Measurements from ENCODE around the gene LTA. TPM values are rescaled to one million over a fixed set of nuclear protein-coding genes. Genes with fewer than 3 reads are reported as not detected.

The LTA gene
- polyA plus RNA-seq, 1 experiment: not detected

DNA sequence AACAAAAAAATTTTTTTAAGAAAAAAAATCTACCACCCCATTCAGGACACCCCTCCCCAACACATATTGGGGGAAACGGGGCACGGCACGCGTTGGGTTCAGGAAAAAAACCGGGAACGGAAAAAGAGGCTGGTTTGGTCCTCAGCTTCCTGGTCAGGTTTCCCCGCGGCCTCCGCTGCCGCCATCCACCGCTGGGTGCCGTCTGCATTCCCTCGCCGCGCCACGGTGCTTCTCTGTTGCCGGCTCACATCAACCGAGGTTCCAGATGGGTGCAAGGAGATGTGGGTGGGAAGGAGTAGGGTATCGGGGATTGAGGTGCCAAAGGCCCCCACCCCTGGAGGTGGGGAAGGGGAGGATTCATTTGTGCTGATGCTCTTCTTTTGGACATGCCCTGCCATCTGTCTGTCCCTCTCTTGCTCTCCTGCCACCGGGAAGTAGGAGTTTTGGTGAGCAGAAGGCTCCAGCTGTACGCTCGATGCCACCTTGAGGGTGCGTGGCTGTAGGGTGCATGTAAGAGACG is 37.5 kb upstream of the LTA start:
- Histone ChIP-seq H3K4me3 (ENCODE audit: low read depth, low read length) (no peak overlapping the region), H3K27me3 (ENCODE audit: control insufficient read depth, insufficient read depth, low read length) (no peaks in the 10 kb centered on the region), H3K27ac (ENCODE audit: low read depth, low read length) (no peak overlapping the region), H3K9me3 (ENCODE audit: control insufficient read depth, insufficient read depth, low read length) (no peaks in the 10 kb centered on the region)
- POLR2A ChIA-PET: no interaction called here
- TF ChIP-seq, protein P1, sequence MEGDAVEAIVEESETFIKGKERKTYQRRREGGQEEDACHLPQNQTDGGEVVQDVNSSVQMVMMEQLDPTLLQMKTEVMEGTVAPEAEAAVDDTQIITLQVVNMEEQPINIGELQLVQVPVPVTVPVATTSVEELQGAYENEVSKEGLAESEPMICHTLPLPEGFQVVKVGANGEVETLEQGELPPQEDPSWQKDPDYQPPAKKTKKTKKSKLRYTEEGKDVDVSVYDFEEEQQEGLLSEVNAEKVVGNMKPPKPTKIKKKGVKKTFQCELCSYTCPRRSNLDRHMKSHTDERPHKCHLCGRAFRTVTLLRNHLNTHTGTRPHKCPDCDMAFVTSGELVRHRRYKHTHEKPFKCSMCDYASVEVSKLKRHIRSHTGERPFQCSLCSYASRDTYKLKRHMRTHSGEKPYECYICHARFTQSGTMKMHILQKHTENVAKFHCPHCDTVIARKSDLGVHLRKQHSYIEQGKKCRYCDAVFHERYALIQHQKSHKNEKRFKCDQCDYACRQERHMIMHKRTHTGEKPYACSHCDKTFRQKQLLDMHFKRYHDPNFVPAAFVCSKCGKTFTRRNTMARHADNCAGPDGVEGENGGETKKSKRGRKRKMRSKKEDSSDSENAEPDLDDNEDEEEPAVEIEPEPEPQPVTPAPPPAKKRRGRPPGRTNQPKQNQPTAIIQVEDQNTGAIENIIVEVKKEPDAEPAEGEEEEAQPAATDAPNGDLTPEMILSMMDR (IDR thresholded peaks at IDR 0.05; ENCODE audit: low read depth, low read length): no peak
- no peak for DNase-seq (ENCODE audit: low read depth, low spot score)
- CTCF ChIA-PET: interaction anchor here (1.2 kb wide), 1 partner anchor 41 kb away, joined by 3 read pairs; no protein-coding TSS in a partner anchor

- Histone ChIP-seq H3K27me3 (ENCODE audit: control insufficient read depth, insufficient read depth, low read length) (no peaks in the 10 kb centered on the region), H3K27ac (ENCODE audit: low read depth, low read length) (no peak overlapping the region), H3K4me3 (ENCODE audit: low read depth, low read length) (no peak overlapping the region), H3K9me3 (ENCODE audit: control insufficient read depth, insufficient read depth, low read length) (no peaks in the 10 kb centered on the region)
- DNase-seq (ENCODE audit: low read depth, low spot score): no peak
- TF ChIP-seq, protein P1 (IDR thresholded peaks at IDR 0.05; ENCODE audit: low read depth, low read length): no peak
- ChIA-PET CTCF (interaction anchor here (0.5 kb wide), 1 partner anchor 261 kb away, joined by 4 read pairs; no protein-coding TSS in a partner anchor), POLR2A (interaction anchor here (1.4 kb wide), 1 partner anchor 41 kb away, joined by 4 read pairs; no protein-coding TSS in a partner anchor)
Observed at GRCh38 chr6:31535538-31536324, 36.4 kb upstream of the LTA start.

- Histone ChIP-seq H3K27me3 (ENCODE audit: control insufficient read depth, insufficient read depth, low read length) (no peaks in the 10 kb centered on the region), H3K27ac (ENCODE audit: low read depth, low read length) (no peak overlapping the region), H3K9me3 (ENCODE audit: control insufficient read depth, insufficient read depth, low read length) (no peaks in the 10 kb centered on the region), H3K4me3 (ENCODE audit: low read depth, low read length) (peak overlapping the region; percentile 92)
- POLR2A ChIA-PET: interaction anchor here (0.6 to 0.7 kb wide), 2 partner anchors 16 to 46 kb away, joined by 3 read pairs; no protein-coding TSS in a partner anchor
- TF ChIP-seq, protein P1 (IDR thresholded peaks at IDR 0.05; ENCODE audit: low read depth, low read length): no peak
- DNase-seq (ENCODE audit: low read depth, low spot score): no peak
- CTCF ChIA-PET: interaction anchor here (1.5 to 14.1 kb wide), 3 partner anchors 11 to 59 kb away, joined by 3 to 388 read pairs (median 4); partner anchors contain the start of genes MCCD1 and NCR3
Observed at GRCh38 chr6:31538805-31539400, 33.2 kb upstream of the LTA start.

- Histone ChIP-seq H3K9me3 (ENCODE audit: control insufficient read depth, insufficient read depth, low read length) (no peaks in the 10 kb centered on the region), H3K4me3 (ENCODE audit: low read depth, low read length) (peak overlapping the region; percentile 92), H3K27me3 (ENCODE audit: control insufficient read depth, insufficient read depth, low read length) (no peaks in the 10 kb centered on the region), H3K27ac (ENCODE audit: low read depth, low read length) (no peak overlapping the region)
- DNase-seq (ENCODE audit: low read depth, low spot score): no peak
- CTCF ChIA-PET: interaction anchor here (0.6 to 14.1 kb wide), 5 partner anchors 24 to 120 kb away, joined by 4 to 388 read pairs (median 6); partner anchors contain the start of genes C6orf47 and NCR3
- POLR2A ChIA-PET: interaction anchor here (0.5 to 2.2 kb wide), 5 partner anchors 9 to 79 kb away, joined by 3 to 12 read pairs (median 4); partner anchors contain the start of gene MCCD1
- TF ChIP-seq, protein P1 (IDR thresholded peaks at IDR 0.05; ENCODE audit: low read depth, low read length): no peak
Observed at GRCh38 chr6:31540640-31541039, 31.4 kb upstream of the LTA start.
